Stomach (tissue), 4 donors: ENCODE data around the gene CSNK1G1.

Experiments used
- POLR2A ChIP-seq, 4 donors: fragments of 450-650 bp; IDR thresholded peaks; one replicate each; pipeline ENCODE4 v1.6.1; 2016; ENCODE audit warnings: antibody characterized with exemption in 4 of 4, control low read depth in 2 of 4, mild to moderate bottlenecking in 1 of 4, moderate library complexity in 1 of 4
- TF ChIP-seq, protein P1 (sequence below), 7 experiments: fragments of 450-650 bp in 4 of 7; fragments of 200-600 bp in 3 of 7; sonication (generic) in 3 of 7; IDR thresholded peaks; one replicate each; pipeline ENCODE4 v1.5.1; 2016 to 2019; ENCODE audit warnings: antibody characterized with exemption in 7 of 7, control low read depth in 2 of 7, mild to moderate bottlenecking in 1 of 7

DNA sequence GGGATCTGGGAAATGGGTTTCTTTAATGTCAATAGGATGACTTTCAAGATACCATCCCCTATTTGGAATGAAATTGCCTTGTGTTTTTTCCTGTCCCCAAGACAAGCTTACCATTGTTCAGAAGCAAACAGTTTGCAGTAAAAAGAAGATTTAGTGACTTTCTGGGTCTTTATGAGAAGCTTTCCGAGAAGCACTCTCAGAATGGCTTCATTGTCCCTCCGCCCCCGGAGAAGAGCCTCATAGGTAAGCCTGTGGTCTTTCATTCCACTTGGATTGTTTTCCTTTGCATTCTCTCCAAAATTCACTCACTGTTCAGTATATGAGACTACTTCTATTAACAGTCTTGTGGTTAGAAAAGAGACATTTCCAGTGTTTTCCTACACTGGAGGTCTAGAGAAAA, 230.0 kb downstream of the CSNK1G1 start:
- TF ChIP-seq, protein P1, sequence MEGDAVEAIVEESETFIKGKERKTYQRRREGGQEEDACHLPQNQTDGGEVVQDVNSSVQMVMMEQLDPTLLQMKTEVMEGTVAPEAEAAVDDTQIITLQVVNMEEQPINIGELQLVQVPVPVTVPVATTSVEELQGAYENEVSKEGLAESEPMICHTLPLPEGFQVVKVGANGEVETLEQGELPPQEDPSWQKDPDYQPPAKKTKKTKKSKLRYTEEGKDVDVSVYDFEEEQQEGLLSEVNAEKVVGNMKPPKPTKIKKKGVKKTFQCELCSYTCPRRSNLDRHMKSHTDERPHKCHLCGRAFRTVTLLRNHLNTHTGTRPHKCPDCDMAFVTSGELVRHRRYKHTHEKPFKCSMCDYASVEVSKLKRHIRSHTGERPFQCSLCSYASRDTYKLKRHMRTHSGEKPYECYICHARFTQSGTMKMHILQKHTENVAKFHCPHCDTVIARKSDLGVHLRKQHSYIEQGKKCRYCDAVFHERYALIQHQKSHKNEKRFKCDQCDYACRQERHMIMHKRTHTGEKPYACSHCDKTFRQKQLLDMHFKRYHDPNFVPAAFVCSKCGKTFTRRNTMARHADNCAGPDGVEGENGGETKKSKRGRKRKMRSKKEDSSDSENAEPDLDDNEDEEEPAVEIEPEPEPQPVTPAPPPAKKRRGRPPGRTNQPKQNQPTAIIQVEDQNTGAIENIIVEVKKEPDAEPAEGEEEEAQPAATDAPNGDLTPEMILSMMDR (IDR thresholded peaks at IDR 0.05): no peak
- no peak for TF ChIP-seq POLR2A (IDR thresholded peaks at IDR 0.05)
